ENCODE results near the gene RBP4.

DNA sequence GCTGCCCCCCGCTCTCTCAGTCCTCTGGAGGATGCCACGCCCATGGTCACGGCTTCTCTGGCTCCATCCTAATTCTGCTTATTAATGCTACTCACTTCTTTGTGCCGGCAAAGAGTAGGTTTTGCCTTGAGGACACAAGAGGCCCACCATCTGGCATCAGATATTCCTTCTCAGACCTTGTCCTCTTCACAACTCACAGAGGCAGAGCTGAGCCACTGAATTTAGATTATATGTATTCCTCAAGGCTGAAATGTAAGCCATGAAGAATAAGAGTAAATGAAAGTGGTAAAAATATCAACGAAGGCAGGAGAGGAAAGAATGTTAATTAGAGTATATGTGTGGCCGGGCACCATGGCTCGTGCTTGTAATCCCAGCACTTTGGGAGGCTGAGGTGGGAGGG lies 6.5 kb downstream of the RBP4 start:
- no peak for TF ChIP-seq CTCF (IDR thresholded peaks at IDR 0.05)
- no peak for TF ChIP-seq POLR2A (IDR thresholded peaks at IDR 0.05)

Data from esophagus squamous epithelium (tissue), 4 donors.